Endothelial cell of umbilical vein (primary cell): ENCODE data around the gene CCDC38.

Experiments used
- POLR2A ChIP-seq: IDR thresholded peaks from 2 replicates; pipeline ENCODE4 v1.6.1; 2012; ENCODE audit warnings: low read depth, mild to moderate bottlenecking, control low read depth, low read length
- POLR2AphosphoS5 ChIP-seq: IDR thresholded peaks from 2 replicates; pipeline ENCODE4 v1.6.1; 2012; ENCODE audit warnings: low read depth, mild to moderate bottlenecking, control low read depth, low read length, moderate library complexity; ENCODE audit not compliant: insufficient read depth
- TF ChIP-seq, protein P1 (sequence below), 2 donors: IDR thresholded peaks; 1 replicate in 1 of 2; 2 replicates in 1 of 2; pipeline ENCODE4 v1.5.1; 2011; ENCODE audit warnings: low read length in 2 of 2, mild to moderate bottlenecking in 2 of 2, moderate library complexity in 2 of 2, control low read depth in 1 of 2, inconsistent platforms in 1 of 2, low read depth in 1 of 2; ENCODE audit not compliant: insufficient read depth in 1 of 2; ENCODE audit errors: extremely low read depth in 1 of 2
- TF ChIP-seq, protein P2 (sequence below): IDR thresholded peaks from 2 replicates; pipeline ENCODE4 v1.6.1; 2011; ENCODE audit not compliant: insufficient read depth, insufficient read length

DNA sequence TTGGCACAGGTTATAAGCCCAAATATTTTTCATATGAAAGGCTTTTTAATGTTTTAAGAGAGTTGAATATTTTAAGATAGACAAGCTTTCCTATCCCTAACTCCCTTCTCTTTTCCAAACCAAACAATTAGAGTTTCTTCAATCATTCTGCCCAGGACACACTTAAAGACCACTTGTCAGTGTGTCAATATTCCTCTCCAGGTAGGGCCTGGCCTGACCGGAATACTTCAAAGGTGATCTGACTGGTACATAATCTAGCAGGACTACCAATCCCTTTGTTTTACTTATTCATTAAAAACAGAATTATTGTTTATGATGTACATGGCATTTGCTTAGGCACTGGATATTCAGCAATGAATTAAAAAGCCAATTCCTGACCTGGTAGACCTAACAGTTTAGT lies 107.8 kb downstream of the CCDC38 start:
- TF ChIP-seq POLR2AphosphoS5 (no peak), POLR2A (no peak)
- TF ChIP-seq, protein P1, sequence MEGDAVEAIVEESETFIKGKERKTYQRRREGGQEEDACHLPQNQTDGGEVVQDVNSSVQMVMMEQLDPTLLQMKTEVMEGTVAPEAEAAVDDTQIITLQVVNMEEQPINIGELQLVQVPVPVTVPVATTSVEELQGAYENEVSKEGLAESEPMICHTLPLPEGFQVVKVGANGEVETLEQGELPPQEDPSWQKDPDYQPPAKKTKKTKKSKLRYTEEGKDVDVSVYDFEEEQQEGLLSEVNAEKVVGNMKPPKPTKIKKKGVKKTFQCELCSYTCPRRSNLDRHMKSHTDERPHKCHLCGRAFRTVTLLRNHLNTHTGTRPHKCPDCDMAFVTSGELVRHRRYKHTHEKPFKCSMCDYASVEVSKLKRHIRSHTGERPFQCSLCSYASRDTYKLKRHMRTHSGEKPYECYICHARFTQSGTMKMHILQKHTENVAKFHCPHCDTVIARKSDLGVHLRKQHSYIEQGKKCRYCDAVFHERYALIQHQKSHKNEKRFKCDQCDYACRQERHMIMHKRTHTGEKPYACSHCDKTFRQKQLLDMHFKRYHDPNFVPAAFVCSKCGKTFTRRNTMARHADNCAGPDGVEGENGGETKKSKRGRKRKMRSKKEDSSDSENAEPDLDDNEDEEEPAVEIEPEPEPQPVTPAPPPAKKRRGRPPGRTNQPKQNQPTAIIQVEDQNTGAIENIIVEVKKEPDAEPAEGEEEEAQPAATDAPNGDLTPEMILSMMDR (IDR thresholded peaks at IDR 0.05; ENCODE audit: extremely low read depth in 1 of 2, insufficient read depth in 1 of 2, low read depth in 1 of 2, low read length in 2 of 2), result no peak
- TF ChIP-seq, protein P2, sequence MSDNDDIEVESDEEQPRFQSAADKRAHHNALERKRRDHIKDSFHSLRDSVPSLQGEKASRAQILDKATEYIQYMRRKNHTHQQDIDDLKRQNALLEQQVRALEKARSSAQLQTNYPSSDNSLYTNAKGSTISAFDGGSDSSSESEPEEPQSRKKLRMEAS, result no peak
